T-helper 2 cell (primary cell): ENCODE results near the gene DPP4.
"Not testable (repeated sequence)": the region's sequence is repeated elsewhere in the genome, so short reads cannot be mapped to it uniquely, and the experiment has no call there.

Experiments
- DNase-seq, 5 experiments: peaks; one replicate each; pipeline versions ENCODE4 v3.0.0 to v3.0.0-alpha.2; 2012 to 2022

DPP4 gene

DNA sequence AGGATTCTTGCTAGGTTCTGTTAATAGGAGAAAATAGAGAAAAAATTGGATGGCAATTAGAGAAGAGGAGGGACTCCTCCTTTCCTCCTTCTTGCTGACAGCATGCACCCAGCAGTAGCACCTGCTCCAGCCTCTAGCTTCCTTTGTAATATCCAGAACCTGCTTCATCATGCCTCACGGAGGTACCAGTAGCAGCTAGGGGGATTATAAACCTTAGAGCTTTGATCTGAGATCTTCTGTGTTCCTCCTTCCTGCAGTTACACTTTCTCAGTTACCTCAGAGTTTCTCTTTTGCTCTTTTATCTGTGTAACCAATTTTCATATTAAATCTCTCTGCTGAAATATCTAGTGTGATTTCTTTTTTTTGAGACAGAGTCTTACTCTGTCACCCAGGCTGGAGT lies 16.6 kb downstream of the DPP4 start:
- DNase-seq, result peak in 1 of 5 experiments; percentile 54

DNA sequence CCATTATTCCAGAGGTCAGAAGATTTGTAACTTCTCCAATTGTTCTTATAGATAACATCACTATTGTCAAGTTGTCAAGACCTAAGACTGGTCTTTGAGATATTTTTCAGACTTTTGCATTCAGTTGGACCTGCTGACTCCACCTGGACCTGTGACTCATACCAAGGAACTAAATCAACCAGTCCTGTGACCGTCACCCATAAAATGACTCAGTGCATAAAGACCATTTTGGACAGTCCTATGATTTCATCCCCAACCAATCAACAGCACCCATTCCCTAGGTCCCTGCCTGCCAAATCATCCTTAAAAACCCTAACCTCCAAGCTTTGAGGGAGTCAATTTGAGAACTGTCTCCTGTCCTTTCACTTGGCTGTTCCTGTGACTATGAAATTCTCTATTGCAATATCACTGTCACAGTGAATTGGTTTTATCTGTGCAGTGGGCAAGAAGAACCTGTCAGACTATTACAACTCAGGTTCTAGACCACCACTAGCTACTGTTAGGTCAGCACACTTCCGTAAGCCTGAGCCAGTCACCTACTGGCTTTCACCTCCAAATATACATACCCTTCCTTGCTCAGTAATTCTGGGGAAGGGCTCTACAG lies 17.1 kb downstream of the DPP4 start:
- no peak for DNase-seq

DNA sequence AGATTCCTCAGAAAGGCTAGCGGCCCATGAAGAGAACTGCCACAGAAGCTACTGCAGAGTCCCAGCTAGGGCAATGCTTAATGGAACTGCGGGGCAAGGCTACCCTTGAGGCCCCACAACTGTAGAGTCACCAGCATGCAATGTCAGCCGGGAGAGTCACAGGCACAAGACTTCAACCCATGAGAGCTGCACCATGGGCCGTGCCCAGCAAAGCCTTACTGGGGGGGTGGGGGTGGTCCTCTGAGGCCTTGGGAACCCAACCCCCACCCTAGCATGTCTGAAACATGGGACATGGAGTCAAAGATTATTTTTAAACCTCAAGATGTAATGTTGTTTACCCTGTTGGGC lies 20.2 kb downstream of the DPP4 start:
- DNase-seq, result no peak

DNA sequence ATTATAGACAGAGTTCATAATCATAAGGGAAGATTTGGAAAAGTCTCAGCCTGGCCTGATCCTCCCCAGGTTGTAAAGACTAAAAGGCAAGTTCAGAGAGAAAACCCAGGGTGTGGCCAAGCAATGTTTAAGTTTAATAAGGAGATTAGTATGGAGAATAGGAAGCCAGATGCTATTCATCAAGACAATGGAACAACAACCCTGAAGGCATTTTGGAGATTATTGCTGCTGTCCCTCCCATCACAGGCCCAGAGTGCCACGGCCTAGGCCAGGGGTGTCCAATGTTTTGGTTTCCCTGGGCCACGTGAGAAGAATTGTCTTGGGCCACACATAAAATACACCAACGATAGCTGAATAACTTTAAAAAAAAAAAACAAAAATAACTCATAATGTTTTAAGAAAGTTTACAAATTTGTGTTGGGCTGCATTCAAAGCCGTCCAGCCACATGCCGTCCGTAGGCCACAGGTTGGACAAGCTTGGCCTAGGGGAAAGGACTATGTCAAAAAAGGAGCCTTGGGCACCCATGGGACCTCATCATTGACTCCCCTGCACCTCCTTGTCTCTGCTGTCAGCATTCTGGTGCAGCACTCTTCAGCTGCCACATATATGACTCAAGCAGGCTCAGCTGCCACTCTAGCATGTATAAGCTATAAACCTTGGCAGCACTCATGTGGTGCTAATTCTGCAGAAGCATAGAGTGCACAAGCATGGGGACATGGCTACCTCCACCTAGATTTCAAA lies 20.8 kb downstream of the DPP4 start:
- DNase-seq, result no peak

DNA sequence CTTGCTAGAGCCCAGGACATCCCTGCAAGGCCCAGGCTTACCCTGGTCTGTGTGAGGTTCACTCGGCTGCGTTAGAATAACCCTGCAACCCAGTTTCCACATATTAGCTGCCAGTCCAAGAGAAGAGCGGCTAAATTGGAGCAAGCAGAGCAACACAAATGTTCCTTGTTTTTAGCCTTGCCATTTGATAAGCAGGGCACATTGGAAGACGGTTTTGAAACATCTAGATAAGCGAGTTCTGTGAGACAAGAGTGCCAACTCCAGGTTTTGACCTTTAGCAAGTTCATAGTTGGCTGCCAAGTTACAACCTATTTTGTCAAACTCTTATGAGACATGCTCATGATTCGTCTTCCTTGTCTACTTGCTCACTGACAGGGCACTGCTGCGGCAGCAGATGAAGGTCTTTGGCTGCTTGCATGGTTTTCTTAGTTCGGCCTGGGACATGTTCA lies 23.5 kb downstream of the DPP4 start:
- no peak for DNase-seq

DNA sequence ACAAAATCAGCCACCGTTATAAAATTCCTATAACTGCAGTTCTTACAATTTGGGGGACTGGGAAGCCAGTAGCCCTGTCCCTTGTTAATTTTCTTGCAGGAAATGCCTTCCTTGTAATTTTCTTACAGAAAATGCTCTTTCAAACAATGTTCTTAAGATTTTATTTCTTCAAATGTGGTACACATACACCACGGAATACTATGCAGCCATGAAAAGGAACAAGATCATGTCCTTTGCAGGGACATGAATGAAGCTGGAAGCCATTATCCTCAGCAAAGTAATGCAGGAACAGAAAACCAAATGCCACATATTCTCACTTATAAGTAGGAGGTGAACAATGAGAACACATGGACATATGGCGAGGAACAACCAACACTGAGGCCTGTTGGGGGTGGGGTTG lies 24.9 kb downstream of the DPP4 start:
- DNase-seq, result not testable (repeated sequence)

DNA sequence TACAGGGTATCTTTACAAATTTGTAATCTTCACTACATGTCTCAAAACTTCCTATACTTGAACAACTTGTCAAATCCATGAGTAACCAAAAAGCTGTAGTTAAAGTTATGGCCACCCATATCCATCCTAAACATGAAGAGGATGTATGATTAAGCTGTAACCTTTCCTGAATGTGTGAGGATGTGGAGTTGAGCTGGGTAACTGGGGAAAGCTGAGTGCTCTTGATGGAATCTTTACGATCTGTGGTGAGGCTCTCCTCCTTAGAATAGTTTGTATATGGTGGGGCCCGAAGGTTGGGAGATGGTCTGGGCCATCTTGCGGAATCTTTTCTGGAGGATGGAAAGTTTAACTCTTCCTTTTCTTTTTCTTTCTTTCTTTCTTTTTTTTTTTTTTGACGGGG lies 29.4 kb downstream of the DPP4 start:
- DNase-seq, result no peak

DNA sequence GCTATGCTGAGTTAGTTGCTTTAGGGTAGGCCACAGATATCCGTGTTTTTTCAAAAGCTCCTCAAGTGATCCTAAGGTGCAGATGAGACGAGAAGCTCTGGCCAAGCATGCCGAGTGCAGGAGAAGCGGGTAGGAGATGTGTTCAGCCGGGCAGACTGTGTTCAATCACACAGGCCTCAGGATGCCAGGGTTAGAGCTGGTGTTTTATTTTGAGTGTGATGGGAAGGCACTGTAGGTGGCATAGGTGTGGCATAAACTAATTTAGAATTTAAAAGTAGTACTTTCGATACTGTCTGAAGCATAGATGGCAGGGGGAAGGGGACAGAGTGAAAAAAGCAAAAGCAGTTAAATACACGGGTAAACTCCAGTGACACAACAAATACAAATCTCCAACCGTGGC lies 30.9 kb downstream of the DPP4 start:
- DNase-seq, result no peak

DNA sequence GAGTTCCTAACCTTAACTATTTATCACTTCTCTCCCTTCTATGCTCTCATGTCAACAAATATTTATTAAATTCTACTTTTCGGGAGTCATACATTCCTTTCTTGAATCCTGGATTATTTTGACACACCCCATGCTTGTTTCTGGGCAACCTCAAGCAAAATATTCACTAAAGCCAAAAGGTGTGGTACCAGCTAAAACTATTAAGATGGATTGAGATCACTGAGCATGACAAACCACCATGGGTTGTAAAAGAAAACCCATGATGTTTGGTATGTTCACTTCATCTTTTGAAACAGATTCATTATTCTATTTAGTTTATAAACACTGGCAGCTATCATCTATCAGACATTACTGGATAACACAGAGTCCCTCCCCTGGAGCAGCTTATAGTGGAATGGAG lies 32.5 kb downstream of the DPP4 start:
- no peak for DNase-seq

DNA sequence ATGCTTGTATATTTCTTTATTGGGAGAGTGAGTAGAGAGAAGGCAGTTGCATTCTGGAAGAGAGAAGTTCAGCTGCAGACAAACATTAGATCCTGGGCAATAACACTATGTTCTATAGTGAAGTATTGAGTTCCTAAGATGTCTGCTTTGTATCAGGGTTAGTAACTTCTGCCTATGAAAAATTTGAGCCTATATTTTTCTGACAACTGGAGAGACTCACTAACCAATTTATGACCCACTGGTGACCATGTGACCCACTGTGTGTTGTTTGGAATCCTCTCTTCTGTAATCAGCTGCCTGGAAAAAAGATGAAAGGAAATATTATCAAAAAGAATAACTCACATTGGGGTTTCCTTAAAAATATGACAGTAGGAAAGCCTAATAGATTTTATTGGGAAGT lies 35.3 kb downstream of the DPP4 start:
- no peak for DNase-seq

DNA sequence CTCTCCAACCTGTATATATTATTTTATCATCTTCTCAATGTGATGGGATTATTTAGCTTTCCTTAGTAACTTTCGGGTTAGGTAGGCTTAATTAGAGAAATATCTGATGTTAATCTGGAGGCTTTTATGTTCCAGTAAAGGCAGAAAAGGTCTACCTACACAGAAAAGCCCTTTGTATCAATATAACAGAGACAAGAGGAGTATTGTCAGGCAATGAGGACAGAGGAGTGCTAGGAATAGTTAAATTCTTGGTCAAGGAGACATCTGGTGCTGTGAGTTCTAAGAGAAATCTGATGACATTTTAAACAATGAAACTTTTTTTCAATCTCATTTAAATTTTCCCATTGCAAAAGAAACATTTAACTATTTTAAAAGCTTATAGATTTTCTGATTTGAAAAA lies 36.1 kb downstream of the DPP4 start:
- DNase-seq, result no peak

DNA sequence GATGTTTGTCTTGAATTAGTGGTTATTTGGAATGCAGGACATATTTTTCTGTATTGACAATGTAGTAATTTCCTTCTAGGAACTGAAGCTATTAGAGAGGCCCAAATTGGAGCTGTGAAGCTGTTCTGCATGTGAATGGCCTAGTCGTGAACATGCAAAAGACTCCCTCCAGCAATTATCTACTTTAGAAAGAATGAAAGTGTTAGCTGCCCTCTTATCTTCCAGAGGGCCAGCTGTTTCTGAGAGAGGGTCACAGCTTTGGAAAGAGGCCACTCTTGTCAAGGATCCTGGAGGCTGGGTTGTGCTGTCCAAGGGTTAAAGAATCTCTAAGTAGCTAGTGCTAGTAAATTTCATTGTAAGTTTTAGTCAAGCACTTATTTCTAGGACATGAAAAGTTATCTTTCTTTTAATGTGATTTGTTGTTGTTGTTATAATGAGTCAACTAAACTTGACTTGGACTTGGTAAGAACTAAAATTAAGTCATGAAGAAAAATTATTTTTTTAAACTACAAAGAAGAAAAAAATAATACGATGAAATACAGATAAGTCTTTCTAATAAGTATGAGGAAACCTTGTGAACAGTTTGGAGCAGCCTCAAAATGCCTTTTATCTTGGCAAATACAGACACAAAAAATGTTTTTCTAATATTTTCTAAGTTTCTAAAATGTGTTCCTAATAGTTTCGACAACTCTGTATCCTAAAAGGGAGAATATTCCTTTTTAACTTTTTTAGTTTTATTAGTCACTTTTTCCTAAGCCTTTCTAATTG lies 36.8 kb downstream of the DPP4 start:
- DNase-seq, result no peak

DNA sequence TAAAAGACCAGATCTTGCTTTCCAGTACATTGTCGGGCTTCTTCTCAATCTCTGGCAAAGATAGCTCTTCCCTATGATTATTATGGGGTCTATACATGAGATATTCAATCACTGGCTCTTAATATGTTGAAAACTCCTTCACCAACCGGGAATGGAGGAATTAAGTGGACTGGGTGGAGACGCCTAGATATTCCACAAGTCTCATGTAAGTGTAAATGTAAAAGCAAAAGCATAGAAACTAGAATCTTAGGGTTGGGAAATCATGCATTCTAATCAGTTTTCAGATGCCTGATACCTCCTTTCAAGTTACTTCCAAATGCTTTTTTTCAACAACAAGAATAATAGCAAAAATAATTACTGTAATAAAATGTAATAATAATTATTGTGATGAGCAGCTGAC lies 38.0 kb downstream of the DPP4 start:
- no peak for DNase-seq

DNA sequence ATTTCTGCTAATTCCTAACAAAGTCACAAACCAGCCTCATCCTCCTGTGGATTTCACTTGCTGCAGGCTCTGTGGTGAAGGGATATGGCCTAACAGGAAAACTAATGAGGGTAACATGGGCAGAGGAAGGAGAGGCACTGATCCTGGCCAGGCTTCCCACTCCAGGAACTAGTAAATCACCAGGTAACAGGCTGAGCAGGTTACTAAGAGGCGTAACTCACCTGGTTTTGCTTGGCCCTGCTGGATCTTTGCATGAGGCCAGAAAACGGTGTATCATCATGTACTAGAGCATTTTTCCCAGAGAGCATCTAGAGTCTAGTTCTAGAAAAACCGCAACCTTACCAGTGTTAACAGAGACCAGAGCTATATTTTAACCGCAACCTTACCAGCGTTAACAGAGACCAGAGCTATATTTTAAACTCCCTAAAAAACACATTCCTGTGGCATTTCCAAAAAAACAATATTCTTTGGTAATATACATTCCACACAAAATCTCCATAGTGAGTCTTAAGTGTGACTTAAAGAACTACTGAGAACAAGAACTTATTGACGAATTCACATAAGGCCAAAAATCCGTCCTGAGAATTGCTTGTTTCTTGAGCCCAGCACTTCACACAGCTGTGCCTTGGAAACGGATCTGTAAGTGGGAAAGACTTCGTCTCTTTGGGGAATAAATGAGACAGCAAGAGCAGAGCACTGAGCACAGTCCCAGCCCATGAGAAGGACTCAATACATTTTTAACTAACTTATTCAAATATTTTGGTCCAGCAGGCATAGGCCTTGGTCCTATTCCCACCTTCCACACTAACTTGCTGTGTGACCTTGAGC lies 43.4 kb downstream of the DPP4 start:
- no peak for DNase-seq

DNA sequence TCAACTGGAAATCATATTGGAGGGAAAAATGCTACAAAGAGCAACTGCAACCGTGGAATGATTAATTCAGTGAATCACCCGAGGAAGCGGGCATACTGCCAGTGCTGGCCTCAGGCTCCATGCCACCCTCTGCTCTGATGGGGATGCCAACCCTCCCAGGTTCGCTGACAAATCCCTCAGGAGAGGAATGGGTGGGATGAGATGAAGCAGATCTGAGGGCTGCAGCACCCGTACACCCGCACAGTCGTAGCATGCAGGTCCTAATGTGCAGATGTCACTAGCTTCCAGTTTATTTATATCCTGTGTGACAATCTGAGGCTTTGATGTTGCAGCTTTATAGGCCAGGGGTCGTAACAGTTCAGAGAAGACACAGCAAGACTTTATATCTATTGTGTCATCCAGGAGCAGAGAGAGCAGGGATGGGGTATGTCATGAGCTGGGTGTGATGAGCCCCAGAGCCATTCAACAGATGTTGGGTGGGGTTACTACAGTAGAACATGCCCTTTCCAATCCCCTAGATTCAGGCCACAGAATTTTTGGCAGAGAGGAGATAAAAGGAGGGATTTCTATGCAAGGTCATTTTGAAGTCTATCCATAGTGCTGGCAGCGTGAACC lies 44.6 kb downstream of the DPP4 start:
- no peak for DNase-seq

DNA sequence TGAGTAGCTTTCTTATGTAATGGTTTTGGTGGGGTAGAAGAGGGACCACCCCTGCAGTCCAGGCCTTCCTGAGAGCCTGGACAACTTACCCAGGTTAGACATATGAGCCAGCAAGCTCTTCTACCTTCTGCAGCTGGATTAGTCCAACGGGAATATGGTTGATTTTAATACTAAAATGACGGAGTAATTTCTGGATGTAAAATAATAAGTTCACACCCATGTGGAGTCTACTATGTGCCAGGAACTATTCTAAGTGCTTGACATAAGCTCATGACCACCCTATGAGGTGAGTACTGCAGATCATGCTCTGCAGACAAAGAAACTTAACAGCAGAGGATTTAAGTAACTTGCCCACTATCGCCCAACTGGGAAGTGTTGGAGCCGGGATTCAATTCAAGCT lies 45.5 kb downstream of the DPP4 start:
- no peak for DNase-seq

DNA sequence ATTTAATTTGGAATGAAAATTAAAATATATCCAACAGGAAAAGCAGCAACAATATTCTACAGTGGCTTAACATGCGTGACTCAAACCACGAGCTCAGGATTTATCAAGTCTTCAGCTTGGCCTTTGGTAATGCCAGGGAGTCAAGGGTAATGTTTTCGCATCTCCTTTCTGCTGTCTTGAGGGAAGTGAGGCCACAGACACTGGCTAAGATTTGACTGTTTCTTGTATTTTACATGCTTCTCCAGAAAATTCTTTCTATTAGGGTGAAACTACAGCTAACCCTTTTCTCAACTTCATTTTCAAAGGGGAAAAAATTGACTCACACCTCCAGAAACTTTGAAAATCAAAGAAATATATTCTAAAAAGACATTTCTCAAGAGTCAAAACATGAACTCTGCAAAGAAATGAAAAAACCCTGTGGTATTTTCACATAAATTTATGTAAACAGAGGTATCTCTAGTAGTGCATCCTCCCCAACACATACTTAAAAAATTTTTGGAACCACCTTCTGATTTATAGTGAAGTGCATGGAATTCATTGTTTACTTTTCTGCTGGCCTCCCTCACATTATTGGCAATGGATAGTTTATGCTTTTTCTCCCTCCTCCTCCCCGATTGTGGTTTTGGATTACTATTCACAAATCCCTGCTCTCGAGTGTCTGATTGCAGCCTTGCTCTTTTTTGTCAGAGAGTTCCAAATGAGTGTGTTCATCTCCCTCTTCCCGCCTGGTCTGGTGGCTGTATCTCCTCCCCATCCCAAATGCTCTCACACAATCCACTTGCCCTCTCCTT lies 48.7 kb downstream of the DPP4 start:
- no peak for DNase-seq

DNA sequence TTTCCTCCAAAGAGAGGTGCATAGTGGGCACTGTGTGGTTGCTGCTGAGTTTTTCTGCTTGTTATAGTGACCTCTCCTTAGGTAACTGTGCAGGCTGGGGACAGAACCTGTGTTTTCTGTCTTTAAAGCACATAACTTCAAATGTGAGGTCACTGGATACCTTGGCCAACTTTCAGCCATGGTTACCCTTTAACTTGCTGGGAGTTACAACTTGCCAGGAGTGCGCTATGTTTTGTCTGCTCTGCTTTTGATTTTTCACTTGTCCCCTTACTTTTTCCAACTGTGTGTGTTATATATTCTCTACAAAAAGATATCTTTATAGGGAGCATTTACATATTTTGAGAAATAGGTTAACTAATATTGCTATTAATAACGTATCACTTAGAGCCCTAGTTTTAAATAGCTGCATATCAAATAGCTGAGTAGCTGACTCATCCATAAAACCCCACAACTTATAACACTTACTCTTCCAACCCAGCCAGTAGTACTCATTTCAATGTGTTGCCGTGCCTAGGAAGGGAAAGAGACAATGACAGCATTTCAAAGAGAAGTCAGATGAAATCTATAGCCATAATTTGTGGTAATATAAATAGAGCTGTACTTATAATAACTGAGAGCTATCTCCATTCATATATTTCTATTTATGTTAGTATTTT lies 51.6 kb downstream of the DPP4 start:
- no peak for DNase-seq

DNA sequence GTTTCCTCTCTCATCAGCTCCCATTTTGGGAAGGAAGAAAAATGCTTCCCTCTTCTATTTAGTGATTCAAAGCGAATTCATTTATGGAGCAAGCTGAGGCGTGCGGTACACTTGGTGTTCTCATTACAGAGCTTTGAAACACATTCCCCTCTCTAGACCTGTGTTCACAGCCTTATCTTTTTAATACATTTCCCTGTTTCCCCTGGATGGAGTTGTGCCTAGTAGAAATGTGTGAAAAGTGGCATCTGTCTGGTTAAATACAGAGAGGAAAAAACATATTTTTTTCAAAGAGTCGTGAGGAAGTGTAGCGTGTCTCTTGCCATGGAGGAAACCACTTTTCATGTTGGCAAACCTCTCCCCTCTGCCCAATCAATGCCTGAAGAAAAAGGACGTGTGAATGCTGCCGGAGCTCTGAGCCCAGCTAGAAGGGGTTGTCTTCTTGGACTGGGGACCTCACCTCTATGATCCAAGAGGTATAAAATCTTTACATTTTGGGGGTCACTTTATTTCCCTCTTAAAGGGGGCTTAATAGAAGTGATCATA lies 52.4 kb downstream of the DPP4 start:
- DNase-seq, result no peak

DNA sequence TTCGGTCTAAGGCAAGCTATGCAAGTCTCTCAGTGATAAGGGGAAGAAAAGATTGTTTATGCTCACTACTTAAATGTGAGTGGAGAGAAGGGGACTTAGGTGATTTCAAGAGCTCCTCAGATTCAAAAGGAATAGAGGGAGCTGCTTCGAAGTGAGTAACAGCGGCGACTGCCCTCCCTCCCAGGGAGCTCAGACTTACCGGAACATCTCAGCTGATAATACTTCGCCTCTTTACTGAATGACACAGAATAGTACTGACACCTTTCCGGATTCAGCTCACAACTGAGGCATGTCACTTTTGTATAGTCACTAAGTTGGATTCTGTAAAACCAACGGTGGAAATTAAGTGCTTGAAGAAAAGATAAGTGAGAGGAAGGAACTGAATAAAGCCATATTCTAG lies 55.5 kb downstream of the DPP4 start:
- DNase-seq, result no peak

DNA sequence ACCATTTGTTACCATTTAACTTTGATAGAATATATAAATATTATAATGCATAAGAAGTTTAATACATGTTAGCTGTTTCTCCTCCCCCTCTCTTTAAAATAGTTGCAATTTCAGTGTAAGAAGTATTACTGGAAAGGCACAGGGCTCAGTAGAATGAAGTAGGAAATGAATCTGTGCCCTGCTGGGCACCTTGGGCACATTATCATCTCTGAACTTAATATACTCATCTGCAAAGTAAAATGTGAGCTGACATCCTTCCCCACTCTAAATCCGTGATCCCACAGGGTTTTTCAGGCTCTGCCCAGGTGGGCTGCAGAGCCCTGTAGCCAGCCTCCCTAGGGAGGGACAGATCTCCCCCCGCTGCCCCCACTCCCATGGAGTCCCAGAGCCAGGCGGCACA lies 56.8 kb downstream of the DPP4 start:
- no peak for DNase-seq
